Measurements from ENCODE around the gene SEMG1.

The SEMG1 gene

DNA sequence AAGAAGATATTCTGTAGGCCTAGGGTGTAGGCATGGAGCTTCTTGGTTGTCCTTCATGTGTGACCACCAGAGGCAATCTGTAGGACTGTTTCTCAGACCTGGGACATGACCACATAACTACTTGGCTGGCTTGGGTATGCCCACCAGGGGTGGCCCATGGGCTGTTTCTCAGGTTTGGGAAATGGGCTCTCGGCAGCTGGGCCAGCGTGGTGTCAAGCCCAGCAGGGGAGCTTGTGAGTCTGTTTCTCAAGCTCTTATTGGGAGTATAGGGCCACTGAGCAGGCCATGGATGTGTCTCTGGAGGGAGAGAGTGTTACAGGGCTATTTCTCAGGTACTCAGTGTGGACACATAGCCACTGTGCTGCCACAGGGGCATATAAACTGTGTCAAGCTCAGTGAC, 11.8 kb downstream of the SEMG1 start:
- no peak for DNase-seq (ENCODE audit: extremely low read depth in 1 of 2, low read depth in 1 of 2)

DNA sequence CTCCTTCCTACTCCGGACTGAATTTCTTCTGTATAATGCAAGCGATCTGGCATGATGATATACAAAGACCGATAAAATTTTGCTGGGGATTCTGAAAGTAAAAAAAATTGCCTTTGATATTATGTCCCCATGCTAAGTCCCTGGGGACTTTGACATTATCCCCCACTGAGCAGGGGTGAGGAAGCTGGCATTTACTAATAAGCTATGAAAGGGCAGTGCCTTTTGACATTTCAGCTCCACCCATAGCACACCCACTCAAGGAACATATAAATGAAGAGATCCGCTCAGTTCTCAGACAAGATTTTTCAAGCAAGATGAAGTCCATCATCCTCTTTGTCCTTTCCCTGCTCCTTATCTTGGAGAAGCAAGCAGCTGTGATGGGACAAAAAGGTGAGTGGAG, 14.2 kb downstream of the SEMG1 start, which contains the start of gene SEMG2:
Gene SEMG2, plus strand, starts transcription at position 298 of the 400 bp plus-strand sequence. Its CDS starts 17 bp downstream, at position 315.
- DNase-seq (ENCODE audit: extremely low read depth in 1 of 2, low read depth in 1 of 2), result no peak

DNA sequence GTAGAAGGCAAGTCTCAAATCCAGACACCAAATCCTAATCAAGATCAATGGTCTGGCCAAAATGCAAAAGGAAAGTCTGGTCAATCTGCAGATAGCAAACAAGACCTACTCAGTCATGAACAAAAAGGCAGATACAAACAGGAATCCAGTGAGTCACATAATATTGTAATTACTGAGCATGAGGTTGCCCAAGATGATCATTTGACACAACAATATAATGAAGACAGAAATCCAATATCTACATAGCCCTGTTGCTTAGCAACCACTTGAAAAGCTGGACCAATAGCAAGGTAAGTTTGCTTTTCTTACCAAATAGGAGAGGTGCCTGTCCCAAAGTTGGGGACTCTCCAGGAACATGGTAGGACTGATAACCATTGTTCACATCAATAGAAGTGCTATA, 16.3 kb downstream of the SEMG1 start:
- no peak for DNase-seq (ENCODE audit: extremely low read depth in 1 of 2, low read depth in 1 of 2)

DNA sequence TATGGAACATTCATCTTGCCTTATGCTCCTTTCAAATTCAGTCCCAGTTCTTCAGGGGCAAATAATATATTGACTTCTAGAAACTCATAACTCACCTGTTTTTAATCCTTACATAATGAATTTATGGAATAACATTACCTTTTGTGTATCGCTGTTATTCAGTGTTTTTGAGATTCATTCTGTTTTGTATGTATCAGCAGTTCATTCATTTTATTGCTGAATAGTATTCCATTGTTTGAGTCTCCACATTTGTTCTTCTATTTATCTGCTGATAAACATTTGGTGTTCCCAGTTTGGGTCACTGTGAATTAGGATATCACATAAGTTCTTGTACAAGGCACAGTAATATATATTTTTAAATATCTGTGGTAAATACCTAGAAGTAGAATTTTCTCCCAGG, 19.5 kb downstream of the SEMG1 start:
- no peak for DNase-seq (ENCODE audit: extremely low read depth in 1 of 2, low read depth in 1 of 2)

DNA sequence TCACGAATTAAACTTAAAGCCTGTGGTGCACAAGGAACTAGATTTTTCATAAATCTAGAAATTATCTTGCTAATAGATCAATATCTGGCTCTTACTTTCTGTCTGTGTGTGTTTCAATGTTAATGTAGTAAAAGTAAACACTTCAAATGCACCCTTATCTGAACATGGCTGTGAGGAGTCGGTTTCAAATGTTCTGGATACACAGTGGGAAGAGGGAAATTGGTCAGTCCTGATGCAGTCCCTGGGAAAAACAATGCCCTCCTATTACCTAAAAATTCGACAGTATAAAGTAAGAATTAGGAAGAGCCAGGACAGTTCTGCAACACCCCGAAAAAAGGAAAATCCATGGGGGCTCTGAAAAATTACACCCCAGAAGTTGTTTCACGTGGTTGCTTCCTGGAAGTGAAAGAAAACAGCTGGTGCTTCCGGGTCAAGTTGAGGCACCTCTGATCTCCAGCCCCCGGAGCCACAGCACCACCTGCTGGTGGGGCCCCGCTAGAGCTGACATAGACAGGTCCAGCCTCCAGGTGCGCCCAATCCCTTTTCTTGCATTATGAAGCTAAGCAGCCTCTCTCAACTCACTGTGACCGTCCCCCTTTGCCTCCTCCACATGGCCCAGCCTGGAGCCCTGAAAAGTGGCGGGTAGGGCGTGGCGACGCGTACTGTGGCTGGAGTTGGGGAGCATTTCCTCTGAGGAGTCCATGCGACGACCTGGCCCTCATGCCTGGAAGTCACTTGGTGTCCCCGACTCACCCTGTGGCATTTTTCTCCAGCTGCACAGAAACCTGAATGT, 22.6 kb downstream of the SEMG1 start:
- DNase-seq (ENCODE audit: extremely low read depth in 1 of 2, low read depth in 1 of 2), result no peak

DNA sequence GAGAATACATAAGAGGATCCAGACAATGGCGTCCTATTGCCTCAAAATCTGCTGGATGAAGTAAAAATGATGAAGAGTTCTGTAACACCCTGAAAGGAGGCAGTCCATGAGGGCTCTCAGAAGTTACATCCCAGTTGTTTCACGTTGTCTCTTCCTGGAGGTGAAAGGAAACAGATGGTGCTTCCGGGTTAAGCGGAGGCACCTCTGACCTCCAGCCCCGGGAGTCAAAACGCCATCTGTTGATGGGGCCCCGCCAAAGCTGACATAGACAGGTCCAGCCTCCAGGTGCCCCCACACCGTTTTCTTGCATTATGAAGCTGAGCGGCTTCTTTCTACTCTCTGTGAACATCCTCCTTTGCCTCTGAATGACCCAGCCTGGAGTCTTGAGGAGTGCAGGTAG, 23.8 kb downstream of the SEMG1 start:
- no peak for DNase-seq (ENCODE audit: extremely low read depth in 1 of 2, low read depth in 1 of 2)

DNA sequence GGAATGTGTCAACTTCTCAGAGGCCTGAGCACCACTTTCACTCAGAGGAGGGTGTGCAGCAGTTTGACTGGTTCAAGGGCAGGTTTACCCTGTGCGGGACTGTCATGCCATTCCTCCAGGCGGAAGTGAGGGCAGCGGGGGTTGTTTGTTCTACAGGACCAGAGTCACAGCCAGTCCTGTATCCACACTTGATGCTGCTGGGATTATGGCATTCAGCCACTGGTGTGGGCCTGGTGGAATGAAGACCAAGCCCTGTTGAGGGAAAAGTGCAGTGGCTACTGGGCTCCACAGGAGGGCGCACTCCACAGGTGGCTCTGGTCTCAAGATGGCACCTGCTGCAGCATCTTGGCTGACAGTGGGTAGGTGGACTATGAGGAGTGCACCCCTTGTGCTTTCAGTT, 29.2 kb downstream of the SEMG1 start:
- DNase-seq (ENCODE audit: extremely low read depth in 1 of 2, low read depth in 1 of 2), result no peak

DNA sequence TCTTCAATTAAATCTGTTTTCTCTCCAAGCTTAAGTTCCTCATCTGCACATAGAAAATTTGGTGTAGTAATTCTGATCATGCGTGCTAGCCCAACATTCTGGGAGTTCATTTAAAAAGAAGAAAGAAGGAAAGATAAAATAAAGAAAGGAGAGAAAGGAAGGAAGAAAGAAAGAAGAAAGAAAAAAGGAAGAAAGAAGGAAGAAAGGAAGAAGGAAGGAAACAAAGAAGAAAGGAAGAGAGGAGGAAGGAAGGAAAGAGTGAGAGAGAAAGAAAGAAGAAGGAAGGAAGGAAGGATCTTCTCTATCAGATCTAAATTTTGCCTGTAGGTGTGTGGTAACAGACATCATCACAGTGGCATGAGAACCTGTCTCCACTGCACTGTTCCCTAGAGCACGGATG, 31.3 kb downstream of the SEMG1 start:
- DNase-seq (ENCODE audit: extremely low read depth in 1 of 2, low read depth in 1 of 2), result no peak

DNA sequence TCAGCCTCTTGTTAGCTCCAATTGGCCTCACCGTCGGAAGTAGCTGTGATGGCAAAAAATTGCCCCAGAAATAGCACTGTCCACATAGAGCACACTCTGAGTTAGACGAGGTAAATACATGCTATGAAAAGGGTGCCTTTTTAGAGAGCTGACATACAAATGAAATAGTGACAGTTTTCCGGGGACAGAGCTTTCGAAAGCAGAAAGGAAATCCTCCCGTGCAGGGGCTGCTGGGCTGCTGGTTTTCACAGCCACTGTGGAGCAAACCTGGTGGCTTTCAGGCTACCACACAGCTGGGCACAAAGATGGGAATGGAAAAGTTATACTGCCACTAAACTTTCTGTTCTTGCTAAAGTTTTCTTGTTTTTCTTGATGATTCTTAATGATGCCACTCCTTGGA, 39.3 kb downstream of the SEMG1 start:
- no peak for DNase-seq (ENCODE audit: extremely low read depth in 1 of 2, low read depth in 1 of 2)

DNA sequence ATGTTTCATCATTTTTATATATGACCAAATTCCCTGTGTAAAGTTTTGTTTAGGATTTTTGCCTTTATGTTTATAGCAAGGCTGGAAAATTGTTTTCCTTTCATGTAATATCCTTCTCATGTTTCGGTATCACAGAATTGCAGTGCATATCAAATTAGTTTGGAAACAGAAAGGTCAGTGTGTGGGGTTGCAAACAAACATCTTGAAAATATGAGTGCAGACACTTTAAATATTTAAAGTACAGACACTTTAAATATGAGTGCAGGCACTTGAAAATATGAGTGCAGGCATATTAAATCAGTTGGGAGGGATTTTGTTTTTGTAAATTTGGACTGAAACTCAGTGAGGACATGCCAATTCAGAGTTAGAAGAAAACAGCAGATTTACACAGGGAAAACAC, 41.0 kb downstream of the SEMG1 start:
- no peak for DNase-seq (ENCODE audit: extremely low read depth in 1 of 2, low read depth in 1 of 2)

DNA sequence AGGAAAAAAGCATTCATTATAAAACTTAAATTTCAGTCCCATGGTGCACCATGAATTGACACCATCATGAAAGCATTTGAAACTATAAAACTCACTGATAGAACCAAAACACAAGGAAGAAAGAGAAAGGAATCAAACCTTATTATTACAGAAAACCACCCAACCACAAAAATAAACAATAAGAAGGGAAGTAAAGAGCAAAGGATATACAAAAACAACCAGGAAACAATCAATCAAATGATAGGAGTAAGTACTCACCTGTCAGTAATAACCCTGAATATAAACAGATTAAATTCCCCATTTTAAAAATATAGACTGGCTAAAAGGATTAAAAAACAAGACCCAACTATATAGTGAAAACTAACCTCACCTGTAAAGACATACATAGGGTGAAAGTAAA, 41.8 kb downstream of the SEMG1 start:
- no peak for DNase-seq (ENCODE audit: extremely low read depth in 1 of 2, low read depth in 1 of 2)

DNA sequence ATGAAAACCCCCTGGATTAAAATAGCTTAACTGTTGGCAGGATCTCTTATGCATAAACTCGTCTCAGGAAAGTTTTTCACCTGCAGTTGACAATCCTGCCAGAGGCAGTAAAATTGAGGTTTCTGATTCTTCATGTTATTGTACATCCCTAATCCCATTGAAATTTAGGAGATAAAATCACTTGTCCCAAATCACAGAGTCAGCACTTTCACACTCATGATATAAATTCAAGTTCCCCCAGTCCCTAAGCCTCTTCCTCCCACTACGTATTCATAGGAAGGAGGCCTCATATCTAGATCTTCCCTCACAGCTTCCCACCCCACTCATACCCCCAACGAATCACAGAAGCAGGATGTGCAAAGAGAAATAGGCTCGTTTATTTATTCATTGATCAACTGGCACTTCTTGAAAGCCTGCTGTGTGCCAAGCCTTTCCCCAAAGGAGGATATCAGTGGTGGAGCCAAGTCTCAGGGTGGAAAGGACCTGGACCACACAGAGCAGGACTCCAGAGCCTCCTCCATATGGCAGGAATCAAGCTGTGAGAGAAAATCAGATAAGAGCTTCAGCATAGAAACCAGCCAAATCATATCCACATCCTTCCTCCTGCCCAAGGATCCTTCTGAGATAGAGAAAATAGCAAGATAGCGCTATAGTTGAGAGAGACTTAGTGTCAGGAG, 45.2 kb downstream of the SEMG1 start:
- no peak for DNase-seq (ENCODE audit: extremely low read depth in 1 of 2, low read depth in 1 of 2)

DNA sequence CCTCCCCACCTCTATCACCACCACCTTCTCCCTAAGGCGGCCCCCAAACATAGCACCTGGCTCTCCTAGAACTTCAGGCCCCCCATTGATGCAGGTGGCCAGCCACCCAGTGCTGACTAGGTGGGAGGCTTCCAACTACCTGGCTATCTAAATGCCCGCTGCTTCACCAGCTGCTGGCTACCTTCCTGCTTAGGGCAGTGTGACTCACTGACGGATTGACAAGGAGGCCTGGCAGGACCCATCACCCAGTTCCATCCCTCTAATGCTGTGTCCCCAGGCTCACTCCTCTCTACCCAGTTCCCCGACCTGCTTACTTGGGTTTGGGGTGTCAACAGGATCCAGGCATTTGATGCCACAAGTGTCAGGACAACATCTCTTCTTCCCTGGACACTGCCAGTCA, 46.4 kb downstream of the SEMG1 start:
- DNase-seq (ENCODE audit: extremely low read depth in 1 of 2, low read depth in 1 of 2), result no peak

DNA sequence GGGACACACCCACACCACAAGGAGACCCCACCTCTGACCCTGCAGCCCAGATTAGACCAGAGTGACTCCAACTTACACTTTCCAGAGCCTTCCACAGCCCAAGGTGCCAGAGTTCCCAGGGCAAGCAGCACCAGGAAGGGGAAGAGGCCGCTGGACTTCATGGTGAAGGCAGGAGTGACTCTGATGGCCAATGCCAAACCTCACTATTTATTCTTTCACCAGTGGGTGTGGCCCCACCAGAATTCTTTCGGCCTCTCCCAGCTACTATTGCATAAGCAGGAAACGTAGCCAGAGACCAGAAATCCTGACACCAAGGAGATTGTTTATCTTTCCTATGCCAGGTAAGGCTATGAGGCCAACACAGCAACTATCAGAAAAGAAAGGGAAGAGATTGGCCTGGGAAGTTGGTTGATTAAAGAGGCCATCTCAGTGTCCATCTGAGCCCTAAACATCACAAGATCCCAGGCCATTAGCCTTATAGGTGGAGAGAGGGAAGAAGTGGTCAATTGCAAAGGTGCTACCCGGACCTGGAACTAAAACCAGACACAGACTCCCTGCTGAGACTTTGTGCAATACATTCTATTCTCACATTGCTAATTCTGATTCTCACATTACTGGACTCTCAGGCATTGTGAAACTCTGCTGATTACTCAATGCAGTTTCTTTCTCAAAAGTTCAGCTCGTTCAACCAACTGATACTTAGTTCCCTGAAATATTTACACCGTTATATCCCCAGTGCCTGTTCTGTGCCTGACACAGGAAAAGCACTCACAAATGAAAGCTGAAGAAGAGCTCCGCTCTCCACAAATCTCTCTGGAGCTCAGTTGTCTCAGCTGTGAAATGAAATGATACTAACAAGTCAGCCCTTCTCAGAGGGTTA, 47.8 kb downstream of the SEMG1 start, which contains the start of gene SLPI:
Gene SLPI, minus strand, starts transcription at position 182 of the 880 bp plus-strand sequence. Its CDS starts 21 bp downstream, at position 161.
- DNase-seq (ENCODE audit: extremely low read depth in 1 of 2, low read depth in 1 of 2), result no peak

DNA sequence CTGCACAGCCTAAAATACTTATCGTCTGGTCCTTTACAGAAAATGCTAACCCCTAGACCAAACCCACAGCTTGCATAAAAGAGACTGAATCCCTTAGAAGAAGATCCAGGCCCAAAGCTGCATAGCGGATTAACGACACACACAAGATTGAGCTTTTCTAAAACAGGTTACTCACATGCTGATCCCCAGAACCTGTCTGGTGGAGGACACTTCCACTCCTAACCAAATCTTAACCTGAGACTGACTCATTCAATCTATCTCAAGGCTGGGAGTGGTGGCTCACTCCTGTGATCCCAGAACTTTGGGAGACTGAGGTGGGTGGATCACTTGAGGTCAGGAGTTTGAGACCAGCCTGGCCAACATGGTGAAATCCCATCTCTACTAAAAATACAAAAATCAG, 50.3 kb downstream of the SEMG1 start:
- DNase-seq (ENCODE audit: extremely low read depth in 1 of 2, low read depth in 1 of 2), result no peak

DNA sequence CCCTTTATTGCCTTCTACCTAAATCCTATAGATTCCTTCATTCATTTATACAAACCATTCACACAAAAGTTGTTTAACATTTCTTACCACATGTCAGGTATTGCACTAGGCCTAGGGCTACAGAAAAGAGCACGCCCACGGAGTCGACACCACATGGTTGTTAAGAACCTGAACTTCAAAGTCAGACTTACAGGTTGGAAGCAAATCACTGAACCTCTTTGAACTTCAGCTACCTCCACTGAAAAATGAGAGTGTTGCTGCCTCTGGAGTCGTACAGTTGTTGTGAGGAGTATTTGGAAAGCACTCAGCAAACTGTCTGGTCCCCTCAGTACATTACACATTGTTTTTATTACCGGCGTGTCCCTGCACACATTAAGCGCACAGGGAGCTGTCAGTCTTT, 50.9 kb downstream of the SEMG1 start:
- no peak for DNase-seq (ENCODE audit: extremely low read depth in 1 of 2, low read depth in 1 of 2)

DNA sequence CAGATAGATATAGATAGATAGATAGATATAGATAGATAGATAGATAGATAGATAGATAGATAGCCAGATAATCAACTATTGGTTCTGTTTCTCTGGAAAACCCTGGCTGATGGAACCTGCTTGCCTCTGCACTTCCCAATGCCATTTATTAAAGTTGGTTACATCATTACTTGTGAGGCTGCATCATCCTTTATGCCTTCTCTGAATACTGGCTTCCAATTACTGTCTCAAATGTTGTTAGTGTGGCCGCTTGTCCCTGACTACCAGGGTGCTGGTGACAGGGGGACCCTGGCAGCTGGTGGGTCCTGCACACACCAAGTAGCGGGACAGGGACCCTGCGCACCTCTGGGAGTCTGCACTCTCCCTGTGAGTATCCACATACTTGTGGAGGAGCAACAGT, 51.4 kb downstream of the SEMG1 start:
- no peak for DNase-seq (ENCODE audit: extremely low read depth in 1 of 2, low read depth in 1 of 2)

DNA sequence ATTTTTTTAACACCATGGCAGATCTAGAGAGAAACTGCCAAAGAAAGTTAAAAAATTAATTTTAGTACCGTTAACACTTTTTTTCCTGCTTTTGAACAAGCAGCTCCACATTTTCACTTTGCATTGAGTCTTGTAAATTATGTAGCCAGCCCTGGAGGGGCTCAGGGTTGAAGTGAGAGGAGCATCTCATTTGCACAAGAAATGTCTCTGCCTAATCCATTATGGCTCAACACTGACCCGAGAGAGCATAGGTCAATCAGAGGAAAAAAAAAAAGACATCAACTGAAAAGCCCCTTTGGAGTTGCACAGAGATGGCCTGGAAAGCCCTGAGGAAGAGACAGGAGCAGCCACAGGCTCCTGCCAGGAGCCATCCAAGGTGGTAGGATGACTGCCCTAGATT, 51.8 kb downstream of the SEMG1 start:
- DNase-seq (ENCODE audit: extremely low read depth in 1 of 2, low read depth in 1 of 2), result no peak
